ENCODE data around the gene ZNF28. TPM values are rescaled to one million over a fixed set of nuclear protein-coding genes. Genes with fewer than 3 reads are reported as not detected.
"Not testable (repeated sequence)": the region's sequence is repeated elsewhere in the genome, so short reads cannot be mapped to it uniquely, and the experiment has no call there.

The ZNF28 gene
- total and polyA plus RNA-seq, 9 of the 15 experiments (the other 6 are each of a cell fraction or from before 2014, with no cell fraction given): 19.4 to 38.5 (median 31.5) TPM

DNA sequence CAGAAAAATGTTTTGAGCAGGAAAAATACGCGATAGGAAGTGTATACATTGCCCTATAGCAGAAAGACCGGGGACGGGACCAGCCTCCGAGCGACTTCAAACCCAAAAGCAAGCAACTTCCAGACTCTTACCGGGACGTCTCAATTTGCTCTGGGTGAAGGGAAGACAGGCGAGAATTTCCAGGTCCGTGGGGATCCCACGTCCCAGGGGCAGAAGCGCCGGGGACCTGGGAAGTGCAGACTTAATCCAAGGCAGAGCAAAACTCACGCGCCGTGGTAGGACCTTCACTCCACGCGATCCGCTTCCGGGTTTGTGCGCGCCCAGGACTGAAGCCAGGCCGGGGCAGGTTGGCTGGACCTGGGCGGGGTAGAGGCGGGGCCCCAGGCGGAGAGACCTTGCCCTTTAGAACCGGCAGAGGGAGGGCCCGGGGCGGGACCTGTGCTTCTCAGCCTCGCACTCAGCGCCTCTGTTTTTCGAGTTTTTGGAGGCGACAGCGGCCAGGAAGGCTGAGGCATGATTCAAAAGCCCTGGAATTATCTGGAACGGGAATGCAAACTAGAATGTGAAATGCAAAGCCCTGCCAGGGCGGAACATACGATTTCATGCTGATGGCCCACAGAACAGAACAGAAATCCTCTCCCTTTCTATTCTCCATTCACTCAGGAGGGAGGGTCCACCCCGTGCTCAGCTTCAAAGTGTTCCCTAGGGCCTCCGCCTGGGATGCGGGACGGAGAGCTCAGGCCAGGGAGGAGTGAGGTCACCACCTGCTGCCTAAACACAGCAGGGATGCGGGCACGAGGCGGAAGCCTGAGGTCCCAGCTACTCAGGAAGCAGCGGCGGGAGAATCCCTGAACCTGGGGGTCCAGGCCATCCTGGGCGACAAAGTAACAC lies 34.7 kb downstream of the ZNF28 start, which contains the start of gene ZNF600 (continued):
- TF ChIP-seq, protein P1, sequence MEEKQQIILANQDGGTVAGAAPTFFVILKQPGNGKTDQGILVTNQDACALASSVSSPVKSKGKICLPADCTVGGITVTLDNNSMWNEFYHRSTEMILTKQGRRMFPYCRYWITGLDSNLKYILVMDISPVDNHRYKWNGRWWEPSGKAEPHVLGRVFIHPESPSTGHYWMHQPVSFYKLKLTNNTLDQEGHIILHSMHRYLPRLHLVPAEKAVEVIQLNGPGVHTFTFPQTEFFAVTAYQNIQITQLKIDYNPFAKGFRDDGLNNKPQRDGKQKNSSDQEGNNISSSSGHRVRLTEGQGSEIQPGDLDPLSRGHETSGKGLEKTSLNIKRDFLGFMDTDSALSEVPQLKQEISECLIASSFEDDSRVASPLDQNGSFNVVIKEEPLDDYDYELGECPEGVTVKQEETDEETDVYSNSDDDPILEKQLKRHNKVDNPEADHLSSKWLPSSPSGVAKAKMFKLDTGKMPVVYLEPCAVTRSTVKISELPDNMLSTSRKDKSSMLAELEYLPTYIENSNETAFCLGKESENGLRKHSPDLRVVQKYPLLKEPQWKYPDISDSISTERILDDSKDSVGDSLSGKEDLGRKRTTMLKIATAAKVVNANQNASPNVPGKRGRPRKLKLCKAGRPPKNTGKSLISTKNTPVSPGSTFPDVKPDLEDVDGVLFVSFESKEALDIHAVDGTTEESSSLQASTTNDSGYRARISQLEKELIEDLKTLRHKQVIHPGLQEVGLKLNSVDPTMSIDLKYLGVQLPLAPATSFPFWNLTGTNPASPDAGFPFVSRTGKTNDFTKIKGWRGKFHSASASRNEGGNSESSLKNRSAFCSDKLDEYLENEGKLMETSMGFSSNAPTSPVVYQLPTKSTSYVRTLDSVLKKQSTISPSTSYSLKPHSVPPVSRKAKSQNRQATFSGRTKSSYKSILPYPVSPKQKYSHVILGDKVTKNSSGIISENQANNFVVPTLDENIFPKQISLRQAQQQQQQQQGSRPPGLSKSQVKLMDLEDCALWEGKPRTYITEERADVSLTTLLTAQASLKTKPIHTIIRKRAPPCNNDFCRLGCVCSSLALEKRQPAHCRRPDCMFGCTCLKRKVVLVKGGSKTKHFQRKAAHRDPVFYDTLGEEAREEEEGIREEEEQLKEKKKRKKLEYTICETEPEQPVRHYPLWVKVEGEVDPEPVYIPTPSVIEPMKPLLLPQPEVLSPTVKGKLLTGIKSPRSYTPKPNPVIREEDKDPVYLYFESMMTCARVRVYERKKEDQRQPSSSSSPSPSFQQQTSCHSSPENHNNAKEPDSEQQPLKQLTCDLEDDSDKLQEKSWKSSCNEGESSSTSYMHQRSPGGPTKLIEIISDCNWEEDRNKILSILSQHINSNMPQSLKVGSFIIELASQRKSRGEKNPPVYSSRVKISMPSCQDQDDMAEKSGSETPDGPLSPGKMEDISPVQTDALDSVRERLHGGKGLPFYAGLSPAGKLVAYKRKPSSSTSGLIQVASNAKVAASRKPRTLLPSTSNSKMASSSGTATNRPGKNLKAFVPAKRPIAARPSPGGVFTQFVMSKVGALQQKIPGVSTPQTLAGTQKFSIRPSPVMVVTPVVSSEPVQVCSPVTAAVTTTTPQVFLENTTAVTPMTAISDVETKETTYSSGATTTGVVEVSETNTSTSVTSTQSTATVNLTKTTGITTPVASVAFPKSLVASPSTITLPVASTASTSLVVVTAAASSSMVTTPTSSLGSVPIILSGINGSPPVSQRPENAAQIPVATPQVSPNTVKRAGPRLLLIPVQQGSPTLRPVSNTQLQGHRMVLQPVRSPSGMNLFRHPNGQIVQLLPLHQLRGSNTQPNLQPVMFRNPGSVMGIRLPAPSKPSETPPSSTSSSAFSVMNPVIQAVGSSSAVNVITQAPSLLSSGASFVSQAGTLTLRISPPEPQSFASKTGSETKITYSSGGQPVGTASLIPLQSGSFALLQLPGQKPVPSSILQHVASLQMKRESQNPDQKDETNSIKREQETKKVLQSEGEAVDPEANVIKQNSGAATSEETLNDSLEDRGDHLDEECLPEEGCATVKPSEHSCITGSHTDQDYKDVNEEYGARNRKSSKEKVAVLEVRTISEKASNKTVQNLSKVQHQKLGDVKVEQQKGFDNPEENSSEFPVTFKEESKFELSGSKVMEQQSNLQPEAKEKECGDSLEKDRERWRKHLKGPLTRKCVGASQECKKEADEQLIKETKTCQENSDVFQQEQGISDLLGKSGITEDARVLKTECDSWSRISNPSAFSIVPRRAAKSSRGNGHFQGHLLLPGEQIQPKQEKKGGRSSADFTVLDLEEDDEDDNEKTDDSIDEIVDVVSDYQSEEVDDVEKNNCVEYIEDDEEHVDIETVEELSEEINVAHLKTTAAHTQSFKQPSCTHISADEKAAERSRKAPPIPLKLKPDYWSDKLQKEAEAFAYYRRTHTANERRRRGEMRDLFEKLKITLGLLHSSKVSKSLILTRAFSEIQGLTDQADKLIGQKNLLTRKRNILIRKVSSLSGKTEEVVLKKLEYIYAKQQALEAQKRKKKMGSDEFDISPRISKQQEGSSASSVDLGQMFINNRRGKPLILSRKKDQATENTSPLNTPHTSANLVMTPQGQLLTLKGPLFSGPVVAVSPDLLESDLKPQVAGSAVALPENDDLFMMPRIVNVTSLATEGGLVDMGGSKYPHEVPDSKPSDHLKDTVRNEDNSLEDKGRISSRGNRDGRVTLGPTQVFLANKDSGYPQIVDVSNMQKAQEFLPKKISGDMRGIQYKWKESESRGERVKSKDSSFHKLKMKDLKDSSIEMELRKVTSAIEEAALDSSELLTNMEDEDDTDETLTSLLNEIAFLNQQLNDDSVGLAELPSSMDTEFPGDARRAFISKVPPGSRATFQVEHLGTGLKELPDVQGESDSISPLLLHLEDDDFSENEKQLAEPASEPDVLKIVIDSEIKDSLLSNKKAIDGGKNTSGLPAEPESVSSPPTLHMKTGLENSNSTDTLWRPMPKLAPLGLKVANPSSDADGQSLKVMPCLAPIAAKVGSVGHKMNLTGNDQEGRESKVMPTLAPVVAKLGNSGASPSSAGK (IDR thresholded peaks at IDR 0.05): peak; percentile 74
- TF ChIP-seq NFIC (IDR thresholded peaks at IDR 0.05) (peak; percentile 32), POLR2B (IDR thresholded peaks at IDR 0.05; ENCODE audit: low read depth, partially characterized antibody) (peak; percentile 66), MEIS2 (IDR thresholded peaks at IDR 0.05; ENCODE audit: partially characterized antibody) (peak; percentile 10), HDAC2 (IDR thresholded peaks at IDR 0.05) (0 out of 2 replicates have a peak, but pooled peaks have one; percentile 38), GABPB1 (CRISPR knock-in tag; IDR thresholded peaks at IDR 0.05) (0 out of 2 replicates have a peak, but pooled peaks have one; percentile 42), NR2C2 (tag; IDR thresholded peaks at IDR 0.05) (peak; percentile 77), RAD21 (CRISPR knock-in tag; conservative IDR thresholded peaks at IDR 0.05 in 1 of 2, IDR thresholded peaks at IDR 0.05 in 1 of 2) (peak in 1 of 2 experiments; percentile 31; a peak in 2 of 4 replicates), TAF1 (IDR thresholded peaks at IDR 0.05; ENCODE audit: control insufficient read depth, extremely low read depth, insufficient read depth, low read length, severe bottlenecking) (peak; percentile 52), POLR2H (tag; IDR thresholded peaks at IDR 0.05; ENCODE audit: low read depth) (peak; percentile 41; the same call in 1 of the 2 replicates)
- TF ChIP-seq, protein P2, sequence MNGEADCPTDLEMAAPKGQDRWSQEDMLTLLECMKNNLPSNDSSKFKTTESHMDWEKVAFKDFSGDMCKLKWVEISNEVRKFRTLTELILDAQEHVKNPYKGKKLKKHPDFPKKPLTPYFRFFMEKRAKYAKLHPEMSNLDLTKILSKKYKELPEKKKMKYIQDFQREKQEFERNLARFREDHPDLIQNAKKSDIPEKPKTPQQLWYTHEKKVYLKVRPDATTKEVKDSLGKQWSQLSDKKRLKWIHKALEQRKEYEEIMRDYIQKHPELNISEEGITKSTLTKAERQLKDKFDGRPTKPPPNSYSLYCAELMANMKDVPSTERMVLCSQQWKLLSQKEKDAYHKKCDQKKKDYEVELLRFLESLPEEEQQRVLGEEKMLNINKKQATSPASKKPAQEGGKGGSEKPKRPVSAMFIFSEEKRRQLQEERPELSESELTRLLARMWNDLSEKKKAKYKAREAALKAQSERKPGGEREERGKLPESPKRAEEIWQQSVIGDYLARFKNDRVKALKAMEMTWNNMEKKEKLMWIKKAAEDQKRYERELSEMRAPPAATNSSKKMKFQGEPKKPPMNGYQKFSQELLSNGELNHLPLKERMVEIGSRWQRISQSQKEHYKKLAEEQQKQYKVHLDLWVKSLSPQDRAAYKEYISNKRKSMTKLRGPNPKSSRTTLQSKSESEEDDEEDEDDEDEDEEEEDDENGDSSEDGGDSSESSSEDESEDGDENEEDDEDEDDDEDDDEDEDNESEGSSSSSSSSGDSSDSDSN (IDR thresholded peaks at IDR 0.05; ENCODE audit: borderline replicate concordance in 1 of 2, low read depth in 2 of 2, low read length in 2 of 2): 0 out of 4 replicates have a peak, but pooled peaks of 1 of the 2 experiments have one; percentile 18
- not testable (repeated sequence) for TF ChIP-seq NR2C2 (CRISPR knock-in tag; IDR thresholded peaks at IDR 0.05)

Measured in K562 (cell line).